Glutamatergic neuron (in vitro differentiated cells): ENCODE data around the gene IMMP2L. TPM values are rescaled to one million over a fixed set of nuclear protein-coding genes. Genes with fewer than 3 reads are reported as not detected.
"Not testable (repeated sequence)": the region's sequence is repeated elsewhere in the genome, so short reads cannot be mapped to it uniquely, and the experiment has no call there.

Experiments used
- DNase-seq: peaks from one replicate; pipeline ENCODE4 v3.0.0; 2022
- H3K27ac Mint-ChIP-seq: one replicate; pipeline ENCODE4 v1.8.0; 2020; ENCODE audit warnings: mild to moderate bottlenecking, mixed read lengths, inconsistent platforms; ENCODE audit not compliant: unreplicated experiment
- H3K27me3 Mint-ChIP-seq: one replicate; pipeline ENCODE4 v1.8.0; 2020; ENCODE audit warnings: mild to moderate bottlenecking, moderate library complexity, mixed read lengths, inconsistent platforms; ENCODE audit not compliant: unreplicated experiment
- H3K36me3 Mint-ChIP-seq: one replicate; pipeline ENCODE4 v1.8.0; 2020; ENCODE audit warnings: mild to moderate bottlenecking, mixed read lengths, inconsistent platforms; ENCODE audit not compliant: unreplicated experiment
- H3K4me1 Mint-ChIP-seq: one replicate; pipeline ENCODE4 v1.8.0; 2020; ENCODE audit warnings: mild to moderate bottlenecking, low read depth, mixed read lengths, inconsistent platforms; ENCODE audit not compliant: unreplicated experiment
- H3K4me3 Mint-ChIP-seq: one replicate; pipeline ENCODE4 v1.8.0; 2020; ENCODE audit warnings: mild to moderate bottlenecking, mixed read lengths, inconsistent platforms; ENCODE audit not compliant: unreplicated experiment
- H3K9me3 Mint-ChIP-seq: one replicate; pipeline ENCODE4 v1.8.0; 2020; ENCODE audit warnings: mild to moderate bottlenecking, moderate library complexity, mixed read lengths, inconsistent platforms; ENCODE audit not compliant: unreplicated experiment
- total RNA-seq: library from RNA; stranded (reverse); fragmentation: NEBNext Ultra II Directional; extraction: Animal tissue kit (Norgen Biotek cat#: 25700); gene quantifications from one replicate; pipeline ENCODE4 v1.2.1, GENCODE V29; 2021; ENCODE audit not compliant: unreplicated experiment
- TF ChIP-seq, protein P1 (sequence below): fragments of 200-600 bp; sonication (generic); IDR thresholded peaks from one replicate; pipeline ENCODE4 v1.5.0; 2021; ENCODE audit not compliant: partially characterized antibody, unreplicated experiment

The IMMP2L gene
- total RNA-seq, 1 donor from 2014 or later: 9.6 TPM

GRCh38 chr7:111272092-111272491, 290.2 kb downstream of the IMMP2L start:
- peaks cover 6% of the 10 kb centered on the region for H3K4me1 Mint-ChIP-seq
- H3K9me3 Mint-ChIP-seq: no peaks in the 10 kb centered on the region
- H3K27ac Mint-ChIP-seq: no peak overlapping the region
- no peak for DNase-seq
- no peaks in the 10 kb centered on the region for H3K27me3 Mint-ChIP-seq
- no peak overlapping the region for H3K4me3 Mint-ChIP-seq
- H3K36me3 Mint-ChIP-seq: no peaks in the 10 kb centered on the region
- TF ChIP-seq, protein P1, sequence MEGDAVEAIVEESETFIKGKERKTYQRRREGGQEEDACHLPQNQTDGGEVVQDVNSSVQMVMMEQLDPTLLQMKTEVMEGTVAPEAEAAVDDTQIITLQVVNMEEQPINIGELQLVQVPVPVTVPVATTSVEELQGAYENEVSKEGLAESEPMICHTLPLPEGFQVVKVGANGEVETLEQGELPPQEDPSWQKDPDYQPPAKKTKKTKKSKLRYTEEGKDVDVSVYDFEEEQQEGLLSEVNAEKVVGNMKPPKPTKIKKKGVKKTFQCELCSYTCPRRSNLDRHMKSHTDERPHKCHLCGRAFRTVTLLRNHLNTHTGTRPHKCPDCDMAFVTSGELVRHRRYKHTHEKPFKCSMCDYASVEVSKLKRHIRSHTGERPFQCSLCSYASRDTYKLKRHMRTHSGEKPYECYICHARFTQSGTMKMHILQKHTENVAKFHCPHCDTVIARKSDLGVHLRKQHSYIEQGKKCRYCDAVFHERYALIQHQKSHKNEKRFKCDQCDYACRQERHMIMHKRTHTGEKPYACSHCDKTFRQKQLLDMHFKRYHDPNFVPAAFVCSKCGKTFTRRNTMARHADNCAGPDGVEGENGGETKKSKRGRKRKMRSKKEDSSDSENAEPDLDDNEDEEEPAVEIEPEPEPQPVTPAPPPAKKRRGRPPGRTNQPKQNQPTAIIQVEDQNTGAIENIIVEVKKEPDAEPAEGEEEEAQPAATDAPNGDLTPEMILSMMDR: no peak

DNA sequence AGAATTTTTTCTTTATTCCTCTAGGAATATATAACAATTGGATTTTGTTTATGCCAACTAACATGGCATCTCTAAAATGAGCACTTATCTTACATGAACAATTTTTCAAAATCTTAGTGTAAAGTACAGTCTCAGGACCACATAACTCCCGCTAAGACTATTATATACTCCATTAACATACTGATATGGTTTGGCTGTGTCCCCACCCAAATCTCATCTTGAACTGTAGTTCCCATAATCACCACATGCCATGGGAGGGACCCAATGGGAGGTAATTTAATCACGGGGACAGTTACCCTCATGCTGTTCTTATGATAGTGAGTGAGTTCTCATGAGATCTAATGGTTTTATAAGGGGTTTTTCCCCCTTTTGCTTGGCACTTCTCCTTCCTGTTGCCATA, 291.5 kb downstream of the IMMP2L start:
- not testable (repeated sequence) for H3K36me3 Mint-ChIP-seq, H3K9me3 Mint-ChIP-seq, H3K27me3 Mint-ChIP-seq, DNase-seq, H3K4me3 Mint-ChIP-seq, H3K4me1 Mint-ChIP-seq, H3K27ac Mint-ChIP-seq

DNA sequence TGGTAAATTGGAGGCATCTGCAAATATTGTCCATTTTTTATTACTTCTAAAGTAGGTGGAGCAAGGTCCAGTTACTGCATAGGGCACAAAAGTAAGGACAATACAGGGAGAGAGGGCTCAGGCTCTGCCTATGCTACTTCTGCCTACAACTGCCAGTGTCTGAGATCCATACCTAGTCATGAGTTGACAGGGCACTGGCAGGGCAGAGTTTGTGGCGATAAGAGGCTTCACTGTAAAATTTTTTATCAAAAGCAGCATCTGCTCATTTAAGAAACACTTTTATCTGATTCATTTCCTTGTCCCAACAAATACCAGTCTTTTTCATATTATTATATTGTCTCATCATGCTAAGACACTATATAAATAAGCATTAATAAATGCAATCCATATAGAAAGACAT, 293.4 kb downstream of the IMMP2L start:
- H3K4me3 Mint-ChIP-seq: no peak overlapping the region
- H3K36me3 Mint-ChIP-seq: no peaks in the 10 kb centered on the region
- no peaks in the 10 kb centered on the region for H3K27me3 Mint-ChIP-seq
- no peak for DNase-seq
- TF ChIP-seq, protein P1: no peak
- peaks cover 9% of the 10 kb centered on the region for H3K4me1 Mint-ChIP-seq
- H3K27ac Mint-ChIP-seq: no peak overlapping the region
- H3K9me3 Mint-ChIP-seq: no peaks in the 10 kb centered on the region

- Mint-ChIP-seq H3K27me3 (no peaks in the 10 kb centered on the region), H3K9me3 (no peaks in the 10 kb centered on the region), H3K27ac (no peak overlapping the region), H3K4me3 (no peak overlapping the region), H3K36me3 (no peaks in the 10 kb centered on the region), H3K4me1 (peaks cover 9% of the 10 kb centered on the region)
- DNase-seq: no peak
- TF ChIP-seq, protein P1: no peak
These were observed 295.7 kb downstream of the IMMP2L start for GRCh38 chr7:111266613-111267012.

DNA sequence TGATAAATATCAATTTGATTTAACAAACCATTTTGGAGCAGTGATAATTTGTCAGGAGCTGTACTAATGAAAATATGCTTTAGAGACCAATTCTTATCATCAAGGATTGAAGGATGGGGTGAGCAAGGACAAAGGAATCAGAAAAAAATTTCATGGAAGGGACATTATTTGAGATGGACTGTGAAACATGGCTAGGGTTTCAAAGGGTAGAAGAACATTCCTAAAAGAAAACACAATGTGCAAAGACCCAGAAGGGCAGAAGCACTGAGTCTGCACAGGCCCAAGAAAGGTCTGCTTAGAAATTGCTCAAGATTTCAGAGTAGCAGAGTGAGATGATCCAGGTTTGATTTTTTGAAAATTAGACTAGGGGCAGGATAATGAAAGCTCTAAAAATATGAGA, 296.9 kb downstream of the IMMP2L start:
- Mint-ChIP-seq H3K4me1 (peaks cover 9% of the 10 kb centered on the region), H3K27ac (no peak overlapping the region), H3K4me3 (no peak overlapping the region), H3K9me3 (no peaks in the 10 kb centered on the region), H3K27me3 (no peaks in the 10 kb centered on the region), H3K36me3 (no peaks in the 10 kb centered on the region)
- TF ChIP-seq, protein P1: no peak
- DNase-seq: no peak

GRCh38 chr7:111264981-111265380, 297.3 kb downstream of the IMMP2L start:
- Mint-ChIP-seq H3K4me1 (peaks cover 9% of the 10 kb centered on the region), H3K4me3 (no peak overlapping the region), H3K36me3 (no peaks in the 10 kb centered on the region), H3K27me3 (no peaks in the 10 kb centered on the region), H3K27ac (no peak overlapping the region), H3K9me3 (no peaks in the 10 kb centered on the region)
- TF ChIP-seq, protein P1: no peak
- no peak for DNase-seq
